HG02970 (cell line): ENCODE measurements around the gene RNU7-1.
A peak's percentile ranks its signal among the peaks of the same experiment; 100 is the strongest.

Experiments
- ATAC-seq: cut with Tn5 transposase; IDR thresholded peaks from one replicate; pipeline ENCODE4 v1.9.1; 2021; ENCODE audit warnings: mild to moderate bottlenecking, moderate library complexity, moderate number of reproducible peaks; ENCODE audit not compliant: unreplicated experiment, low FRiP score

Gene RNU7-1

GRCh38 chr12:6936636-6937480, 6.8 kb upstream of the RNU7-1 start:
- no peak for ATAC-seq

GRCh38 chr12:6937481-6938352, 5.9 kb upstream of the RNU7-1 start:
- peak; percentile 83 for ATAC-seq

- no peak for ATAC-seq
Measured at GRCh38 chr12:6938353-6939190, 5.0 kb upstream of the RNU7-1 start.

GRCh38 chr12:6939191-6939540, 4.5 kb upstream of the RNU7-1 start:
- ATAC-seq = no peak

GRCh38 chr12:6941267-6941666, 2.3 kb upstream of the RNU7-1 start:
- ATAC-seq = no peak

- ATAC-seq = no peak
Measured at GRCh38 chr12:6941782-6942181, 1.8 kb upstream of the RNU7-1 start.

- ATAC-seq = no peak
Measured at GRCh38 chr12:6942331-6942665, 1.3 kb upstream of the RNU7-1 start.

GRCh38 chr12:6943389-6943721, 261 bp upstream of the RNU7-1 start:
- peak; percentile 28 for ATAC-seq

- ATAC-seq = peak; percentile 36
Measured at GRCh38 chr12:6944381-6945186, 968 bp downstream of the RNU7-1 start.

GRCh38 chr12:6945613-6946012, 2.0 kb downstream of the RNU7-1 start:
- no peak for ATAC-seq

- no peak for ATAC-seq
Measured at GRCh38 chr12:6946033-6946919, 2.7 kb downstream of the RNU7-1 start.

GRCh38 chr12:6946920-6947374, 3.3 kb downstream of the RNU7-1 start:
- ATAC-seq = no peak

GRCh38 chr12:6947615-6948014, 4.0 kb downstream of the RNU7-1 start:
- no peak for ATAC-seq

GRCh38 chr12:6948873-6949594, 5.4 kb downstream of the RNU7-1 start:
- ATAC-seq = no peak

- ATAC-seq = no peak
Measured at GRCh38 chr12:6950401-6950801, 6.8 kb downstream of the RNU7-1 start.

- ATAC-seq = no peak
Measured at GRCh38 chr12:6950811-6951540, 7.4 kb downstream of the RNU7-1 start, which contains the start of gene PTPN6. PTPN6 (plus strand) TSS chr12:6951356; CDS start chr12:6951513, 157 bp downstream.

GRCh38 chr12:6951551-6952120, 8.0 kb downstream of the RNU7-1 start:
- no peak for ATAC-seq
